ENCODE results near the gene PRMT1.
A peak's percentile ranks its signal among the peaks of the same experiment; 100 is the strongest.

DNA sequence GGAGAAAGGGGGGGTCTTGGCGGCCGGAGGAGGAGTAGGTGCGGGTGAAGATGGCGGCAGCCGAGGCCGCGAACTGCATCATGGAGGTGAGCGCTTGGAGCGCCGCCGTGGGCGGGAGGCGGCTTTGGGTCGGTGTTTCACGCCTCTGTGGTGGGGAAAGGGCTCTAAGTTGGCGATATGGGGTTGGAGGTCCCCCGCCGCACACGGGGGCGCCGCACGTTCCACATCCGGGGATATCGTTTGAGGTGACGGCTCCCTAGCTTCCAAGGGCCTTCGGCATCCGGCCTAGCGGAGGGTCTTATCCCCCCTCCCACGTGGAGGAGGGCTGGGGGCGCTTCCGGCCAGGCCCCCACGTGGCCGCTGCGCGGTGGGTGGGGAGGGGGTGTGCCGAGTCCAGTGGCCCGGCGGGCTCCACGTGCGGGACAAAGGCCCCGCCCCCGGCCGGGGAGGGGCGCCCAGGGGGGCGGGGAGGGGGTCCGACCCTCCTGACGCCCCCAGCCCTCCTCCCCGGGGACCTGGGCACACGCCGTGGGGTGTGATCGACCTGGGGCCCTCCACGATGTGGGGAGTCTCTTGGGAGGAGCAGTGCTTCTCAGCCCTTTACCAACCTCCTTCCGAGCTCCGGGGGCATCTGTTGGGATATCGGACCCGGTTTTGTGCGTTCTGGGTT lies at the start of gene PRMT1:
- TF ChIP-seq, protein P1, sequence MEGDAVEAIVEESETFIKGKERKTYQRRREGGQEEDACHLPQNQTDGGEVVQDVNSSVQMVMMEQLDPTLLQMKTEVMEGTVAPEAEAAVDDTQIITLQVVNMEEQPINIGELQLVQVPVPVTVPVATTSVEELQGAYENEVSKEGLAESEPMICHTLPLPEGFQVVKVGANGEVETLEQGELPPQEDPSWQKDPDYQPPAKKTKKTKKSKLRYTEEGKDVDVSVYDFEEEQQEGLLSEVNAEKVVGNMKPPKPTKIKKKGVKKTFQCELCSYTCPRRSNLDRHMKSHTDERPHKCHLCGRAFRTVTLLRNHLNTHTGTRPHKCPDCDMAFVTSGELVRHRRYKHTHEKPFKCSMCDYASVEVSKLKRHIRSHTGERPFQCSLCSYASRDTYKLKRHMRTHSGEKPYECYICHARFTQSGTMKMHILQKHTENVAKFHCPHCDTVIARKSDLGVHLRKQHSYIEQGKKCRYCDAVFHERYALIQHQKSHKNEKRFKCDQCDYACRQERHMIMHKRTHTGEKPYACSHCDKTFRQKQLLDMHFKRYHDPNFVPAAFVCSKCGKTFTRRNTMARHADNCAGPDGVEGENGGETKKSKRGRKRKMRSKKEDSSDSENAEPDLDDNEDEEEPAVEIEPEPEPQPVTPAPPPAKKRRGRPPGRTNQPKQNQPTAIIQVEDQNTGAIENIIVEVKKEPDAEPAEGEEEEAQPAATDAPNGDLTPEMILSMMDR (IDR thresholded peaks at IDR 0.05) = no peak
- TF ChIP-seq POLR2A (IDR thresholded peaks at IDR 0.05) = peak; percentile 37 to 84

All from Peyer's patch (tissue), 4 donors.